ENCODE results near the gene BARHL1. TPM values are rescaled to one million over a fixed set of nuclear protein-coding genes. Genes with fewer than 3 reads are reported as not detected.

The BARHL1 gene
- total RNA-seq, 1 experiment from 2014 or later: not detected

DNA sequence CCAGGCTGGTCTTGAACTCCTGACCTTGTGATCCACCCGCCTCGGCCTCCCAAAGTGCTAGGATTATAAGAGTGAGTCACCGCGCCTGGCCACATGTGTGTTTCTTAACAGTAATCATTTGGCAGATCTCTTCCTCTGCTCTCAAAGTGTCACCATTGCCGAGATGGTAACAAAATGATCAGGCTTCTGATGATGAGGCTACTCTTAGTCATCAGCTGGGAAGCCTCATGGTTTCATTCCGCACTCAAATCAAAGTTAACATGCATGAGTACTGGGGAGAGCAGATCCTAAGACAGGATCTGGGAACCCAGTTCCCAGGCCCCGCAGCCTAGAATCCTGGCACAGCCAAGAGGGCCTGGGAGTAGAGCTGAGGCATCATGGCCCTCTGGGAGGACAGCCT, 27.4 kb downstream of the BARHL1 start:
- TF ChIP-seq EGR1 (IDR thresholded peaks at IDR 0.05; ENCODE audit: low read depth) (no peak), POLR2AphosphoS5 (IDR thresholded peaks at IDR 0.05; ENCODE audit: low read depth, low read length) (no peak), ELF1 (IDR thresholded peaks at IDR 0.05; ENCODE audit: borderline replicate concordance, low read depth) (no peak)
- TF ChIP-seq, protein P1, sequence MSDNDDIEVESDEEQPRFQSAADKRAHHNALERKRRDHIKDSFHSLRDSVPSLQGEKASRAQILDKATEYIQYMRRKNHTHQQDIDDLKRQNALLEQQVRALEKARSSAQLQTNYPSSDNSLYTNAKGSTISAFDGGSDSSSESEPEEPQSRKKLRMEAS (IDR thresholded peaks at IDR 0.05): no peak
- Histone ChIP-seq H3K27ac (ENCODE audit: low read depth, low read length) (no peak overlapping the region), H3K4me2 (ENCODE audit: low read length) (no peak overlapping the region), H4K20me1 (ENCODE audit: insufficient read depth) (no peaks in the 10 kb centered on the region), H3K9me3 (ENCODE audit: control insufficient read depth in 1 of 2, insufficient read depth in 1 of 2, low read depth in 1 of 2, low read length in 2 of 2) (no peaks in the 10 kb centered on the region), H3K4me1 (ENCODE audit: control insufficient read depth in 1 of 2, insufficient read depth in 2 of 2, low read length in 2 of 2) (no peaks in the 10 kb centered on the region), H3K36me3 (ENCODE audit: control insufficient read depth in 1 of 2, insufficient read depth in 2 of 2, low read length in 2 of 2) (peaks cover 29 to 32% of the 10 kb centered on the region in 2 experiments), H3K79me2 (ENCODE audit: insufficient read depth, low read length) (no peaks in the 10 kb centered on the region), H3K9ac (ENCODE audit: low read length) (no peak overlapping the region), H2AFZ (ENCODE audit: low read depth, low read length, poor library complexity, severe bottlenecking) (no peak overlapping the region), H3K9me2 (ENCODE audit: insufficient read depth) (no peaks in the 10 kb centered on the region), H3K4me3 (replicated peaks in 1 of 2; ENCODE audit: low read depth in 1 of 2, low read length in 2 of 2) (no peak overlapping the region), H3K27me3 (ENCODE audit: insufficient read depth, low read length) (no peaks in the 10 kb centered on the region)
- POLR2A ChIA-PET: no interaction called here
- RAD21 ChIA-PET (ENCODE audit: low non-redundant PET in 1 of 2, low total read pairs in 2 of 2, uncharacterized antibody in 2 of 2, unreplicated experiment in 2 of 2): no interaction called here
- CTCF ChIA-PET: no interaction called here
- BruUV-seq (replicated peaks): no TSS peak
- intact Hi-C loops (cut with micrococcal nuclease): no loop called here
- DNase-seq (ENCODE audit: low read depth, low spot score): no peak
- ATAC-seq: no peak

DNA sequence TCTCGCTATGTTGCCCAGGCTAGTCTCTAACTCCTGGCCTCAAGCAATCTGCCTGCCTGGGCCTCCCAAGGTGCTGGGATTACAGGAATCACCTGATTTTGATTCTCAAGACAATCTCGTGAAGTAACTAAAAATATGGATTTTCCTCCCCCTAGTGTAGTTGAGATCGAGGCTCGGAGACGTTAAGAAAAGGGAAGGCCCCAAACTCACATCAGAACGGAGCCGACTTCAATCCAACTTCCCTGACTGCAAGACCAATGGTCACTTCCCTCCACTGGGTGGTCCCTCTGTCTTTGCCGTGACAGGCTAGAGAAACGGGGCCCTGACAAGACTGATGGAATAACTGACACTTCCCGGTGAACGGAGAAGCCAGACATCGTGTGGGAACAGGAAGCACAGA, 28.3 kb downstream of the BARHL1 start:
- H3K4me3 ChIP-seq (replicated peaks in 1 of 2; ENCODE audit: low read depth in 1 of 2, low read length in 2 of 2): no peak overlapping the region
- no peaks in the 10 kb centered on the region for H4K20me1 ChIP-seq (ENCODE audit: insufficient read depth)
- H3K4me2 ChIP-seq (ENCODE audit: low read length): no peak overlapping the region
- RAD21 ChIA-PET (ENCODE audit: low non-redundant PET in 1 of 2, low total read pairs in 2 of 2, uncharacterized antibody in 2 of 2, unreplicated experiment in 2 of 2): no interaction called here
- H3K27me3 ChIP-seq (ENCODE audit: insufficient read depth, low read length): no peaks in the 10 kb centered on the region
- H3K79me2 ChIP-seq (ENCODE audit: insufficient read depth, low read length): no peaks in the 10 kb centered on the region
- intact Hi-C loops (cut with micrococcal nuclease): no loop called here
- no peak overlapping the region for H2AFZ ChIP-seq (ENCODE audit: low read depth, low read length, poor library complexity, severe bottlenecking)
- ATAC-seq: no peak
- no peak overlapping the region for H3K9ac ChIP-seq (ENCODE audit: low read length)
- peaks cover 33 to 36% of the 10 kb centered on the region in 2 experiments for H3K36me3 ChIP-seq (ENCODE audit: control insufficient read depth in 1 of 2, insufficient read depth in 2 of 2, low read length in 2 of 2)
- DNase-seq (ENCODE audit: low read depth, low spot score): no peak
- H3K9me3 ChIP-seq (ENCODE audit: control insufficient read depth in 1 of 2, insufficient read depth in 1 of 2, low read depth in 1 of 2, low read length in 2 of 2): no peaks in the 10 kb centered on the region
- no peak overlapping the region for H3K27ac ChIP-seq (ENCODE audit: low read depth, low read length)
- TF ChIP-seq ELF1 (IDR thresholded peaks at IDR 0.05; ENCODE audit: borderline replicate concordance, low read depth) (no peak), RAD21 (IDR thresholded peaks at IDR 0.05; ENCODE audit: low read depth) (no peak), JUND (IDR thresholded peaks at IDR 0.05) (no peak), ZFX (IDR thresholded peaks at IDR 0.05) (no peak), EZH2phosphoT487 (IDR thresholded peaks at IDR 0.05; ENCODE audit: borderline replicate concordance) (no peak), EZH2 (IDR thresholded peaks at IDR 0.05) (no peak), SP1 (IDR thresholded peaks at IDR 0.05; ENCODE audit: low read depth) (no peak)
- TF ChIP-seq, protein P2, sequence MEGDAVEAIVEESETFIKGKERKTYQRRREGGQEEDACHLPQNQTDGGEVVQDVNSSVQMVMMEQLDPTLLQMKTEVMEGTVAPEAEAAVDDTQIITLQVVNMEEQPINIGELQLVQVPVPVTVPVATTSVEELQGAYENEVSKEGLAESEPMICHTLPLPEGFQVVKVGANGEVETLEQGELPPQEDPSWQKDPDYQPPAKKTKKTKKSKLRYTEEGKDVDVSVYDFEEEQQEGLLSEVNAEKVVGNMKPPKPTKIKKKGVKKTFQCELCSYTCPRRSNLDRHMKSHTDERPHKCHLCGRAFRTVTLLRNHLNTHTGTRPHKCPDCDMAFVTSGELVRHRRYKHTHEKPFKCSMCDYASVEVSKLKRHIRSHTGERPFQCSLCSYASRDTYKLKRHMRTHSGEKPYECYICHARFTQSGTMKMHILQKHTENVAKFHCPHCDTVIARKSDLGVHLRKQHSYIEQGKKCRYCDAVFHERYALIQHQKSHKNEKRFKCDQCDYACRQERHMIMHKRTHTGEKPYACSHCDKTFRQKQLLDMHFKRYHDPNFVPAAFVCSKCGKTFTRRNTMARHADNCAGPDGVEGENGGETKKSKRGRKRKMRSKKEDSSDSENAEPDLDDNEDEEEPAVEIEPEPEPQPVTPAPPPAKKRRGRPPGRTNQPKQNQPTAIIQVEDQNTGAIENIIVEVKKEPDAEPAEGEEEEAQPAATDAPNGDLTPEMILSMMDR (IDR thresholded peaks at IDR 0.05 in 2 of 3, conservative IDR thresholded peaks at IDR 0.05 in 1 of 3; ENCODE audit: borderline replicate concordance in 1 of 3, insufficient read depth in 1 of 3, low read depth in 2 of 3, low read length in 2 of 3): no peak
- POLR2A ChIA-PET: no interaction called here
- BruUV-seq (replicated peaks): no TSS peak
- CTCF ChIA-PET: no interaction called here
- no peaks in the 10 kb centered on the region for H3K4me1 ChIP-seq (ENCODE audit: control insufficient read depth in 1 of 2, insufficient read depth in 2 of 2, low read length in 2 of 2)
- no peaks in the 10 kb centered on the region for H3K9me2 ChIP-seq (ENCODE audit: insufficient read depth)

Measured in HCT116 (cell line).